Measurements from ENCODE around the gene MITF.
"Not testable (repeated sequence)": the region's sequence is repeated elsewhere in the genome, so short reads cannot be mapped to it uniquely, and the experiment has no call there.

The MITF gene

DNA sequence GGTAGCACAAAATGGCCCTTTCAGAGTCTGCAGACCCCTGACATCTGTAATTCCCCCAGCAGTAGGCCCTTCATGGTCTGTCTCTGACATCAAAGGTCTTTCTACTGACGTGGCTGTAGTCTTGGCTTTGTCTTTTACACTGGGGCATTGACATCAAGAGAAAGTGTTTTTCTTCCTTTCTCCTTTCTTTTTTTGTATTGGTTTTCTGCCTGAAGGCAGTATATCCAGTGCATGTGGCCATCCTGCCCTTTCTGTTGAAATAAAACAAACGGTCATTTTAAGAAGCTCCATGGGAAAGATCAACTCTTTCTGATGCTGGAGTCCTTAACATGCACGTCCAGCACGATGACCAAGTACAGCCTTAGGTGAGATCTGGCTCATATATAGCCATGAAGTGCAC, 153.4 kb downstream of the MITF start:
- FAIRE-seq (no peak), DNase-seq (ENCODE audit: extremely low spot score, insufficient read length, low read depth) (no peak)

DNA sequence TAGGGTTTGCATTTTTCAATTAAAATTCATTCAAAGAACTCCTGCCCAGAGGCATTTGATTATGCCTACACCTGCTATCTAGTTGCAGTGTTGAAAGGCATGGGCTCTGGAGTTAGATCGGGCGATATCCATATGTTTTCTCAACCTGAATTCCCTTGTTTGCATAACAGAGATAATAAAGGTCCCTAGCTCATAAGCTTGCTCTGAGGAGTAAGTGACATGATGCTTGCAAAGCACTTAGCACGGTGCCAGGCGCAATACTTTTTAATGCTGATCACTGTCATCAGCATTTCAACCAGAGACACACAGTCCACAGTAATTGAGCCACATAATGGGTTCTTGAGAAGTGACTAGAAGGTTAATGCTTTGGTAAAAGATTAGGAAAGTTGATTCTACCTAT, 154.0 kb downstream of the MITF start:
- DNase-seq (ENCODE audit: extremely low spot score, insufficient read length, low read depth) (no peak), FAIRE-seq (no peak)

DNA sequence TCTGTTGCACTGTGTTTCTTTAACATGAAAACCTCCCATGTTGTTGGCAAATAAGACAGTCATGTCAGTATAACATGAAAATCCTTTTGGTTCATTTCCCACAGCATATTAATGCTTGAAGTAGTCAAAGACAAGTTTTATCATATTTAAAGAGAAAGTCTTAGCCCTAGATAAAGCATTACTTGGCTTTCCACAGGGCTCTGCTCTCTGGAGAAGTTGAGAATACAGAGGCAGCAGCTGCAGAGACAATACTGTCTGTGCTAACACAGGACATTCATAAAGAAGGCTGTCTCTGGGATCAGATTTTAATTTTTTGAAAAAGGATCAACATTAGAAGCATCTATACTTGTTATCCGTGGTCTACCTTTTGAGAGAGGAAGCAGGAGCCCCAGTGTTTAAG, 156.8 kb downstream of the MITF start:
- no peak for DNase-seq (ENCODE audit: extremely low spot score, insufficient read length, low read depth)
- no peak for FAIRE-seq

DNA sequence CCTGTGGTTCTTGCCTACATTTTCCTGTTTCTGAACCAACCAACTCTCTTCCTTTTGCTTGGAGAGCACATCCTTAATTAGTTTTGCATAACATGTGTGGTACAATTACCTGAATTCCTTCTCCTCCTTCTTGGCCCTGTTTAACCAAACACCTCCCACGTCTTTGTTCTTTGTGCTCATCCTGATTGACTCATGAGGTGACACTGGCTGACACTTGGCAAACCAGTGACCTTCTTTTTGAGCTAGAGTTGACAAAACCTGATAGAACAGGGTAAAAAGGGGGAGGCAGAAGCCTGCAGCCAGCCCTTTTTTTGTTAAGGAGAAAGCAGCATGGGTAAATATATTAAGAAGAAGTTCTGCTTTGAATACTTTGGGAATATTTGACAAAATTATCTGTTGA, 161.1 kb downstream of the MITF start:
- FAIRE-seq: no peak
- no peak for DNase-seq (ENCODE audit: extremely low spot score, insufficient read length, low read depth)

DNA sequence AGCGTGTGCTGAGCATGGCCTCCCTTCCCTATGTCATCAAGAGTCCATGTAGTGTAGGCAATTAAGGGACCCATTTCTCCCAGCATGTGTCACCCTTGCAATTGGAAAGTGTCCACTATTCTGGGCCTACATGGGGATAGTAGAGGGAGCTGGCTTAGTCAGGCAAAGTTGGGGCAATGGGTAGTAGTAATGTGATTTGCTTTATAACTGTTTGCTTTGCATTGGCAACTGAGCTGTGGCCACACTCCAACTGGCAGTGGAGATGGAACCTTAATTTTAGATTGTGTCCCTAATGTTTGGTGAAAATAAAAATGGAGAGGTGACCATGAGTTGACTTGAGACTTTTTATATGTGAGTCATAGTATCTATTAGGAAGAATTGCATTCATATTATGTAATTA, 162.5 kb downstream of the MITF start:
- FAIRE-seq (no peak), DNase-seq (ENCODE audit: extremely low spot score, insufficient read length, low read depth) (no peak)

DNA sequence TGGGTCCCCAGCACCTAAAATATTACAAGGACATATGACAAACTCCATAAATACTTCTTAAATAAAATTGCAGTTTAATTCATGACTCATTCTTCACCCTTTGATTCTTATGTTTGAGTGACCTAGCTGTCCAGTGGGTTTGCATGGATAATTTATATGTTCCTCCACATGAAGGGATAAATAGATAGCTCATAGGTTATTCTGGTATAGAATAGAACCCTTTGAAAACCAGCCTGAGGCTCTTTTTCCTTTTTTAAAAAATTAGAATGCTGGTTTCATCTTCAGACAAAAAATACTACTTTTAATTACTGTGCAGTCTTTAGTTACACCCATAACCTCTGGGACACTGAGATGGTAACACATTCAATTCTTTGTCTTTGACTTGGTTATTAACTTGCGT, 163.1 kb downstream of the MITF start:
- FAIRE-seq (no peak), DNase-seq (ENCODE audit: extremely low spot score, insufficient read length, low read depth) (no peak)

DNA sequence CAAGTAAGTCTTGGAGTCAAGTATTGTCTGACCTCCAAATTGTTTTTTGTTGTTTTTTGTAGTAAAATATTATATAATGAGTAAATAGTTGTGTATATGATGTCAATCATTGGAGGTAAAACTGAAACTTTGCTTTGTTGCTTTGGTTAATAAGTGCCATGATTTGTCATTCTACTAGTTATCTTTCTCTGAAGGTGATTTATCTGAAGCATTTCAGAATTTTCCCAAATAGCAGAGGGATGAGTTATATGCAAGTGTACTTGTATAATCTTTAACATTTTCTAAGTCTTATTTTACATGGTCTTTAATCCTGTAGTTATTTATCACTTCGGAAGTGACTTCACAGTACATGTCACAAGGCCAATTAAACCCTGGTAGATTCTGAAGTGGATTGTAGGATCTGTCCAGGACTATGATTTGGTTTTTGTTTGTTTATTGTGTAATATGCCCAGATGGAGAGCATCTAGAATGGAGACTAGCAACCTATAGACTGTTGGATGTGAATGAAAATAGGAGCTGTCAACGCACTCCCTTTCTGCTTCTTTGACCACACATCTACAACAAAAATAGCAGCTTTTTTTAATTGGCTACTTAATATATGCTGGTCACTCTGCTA, 167.2 kb downstream of the MITF start:
- peak; percentile 5 for FAIRE-seq

DNA sequence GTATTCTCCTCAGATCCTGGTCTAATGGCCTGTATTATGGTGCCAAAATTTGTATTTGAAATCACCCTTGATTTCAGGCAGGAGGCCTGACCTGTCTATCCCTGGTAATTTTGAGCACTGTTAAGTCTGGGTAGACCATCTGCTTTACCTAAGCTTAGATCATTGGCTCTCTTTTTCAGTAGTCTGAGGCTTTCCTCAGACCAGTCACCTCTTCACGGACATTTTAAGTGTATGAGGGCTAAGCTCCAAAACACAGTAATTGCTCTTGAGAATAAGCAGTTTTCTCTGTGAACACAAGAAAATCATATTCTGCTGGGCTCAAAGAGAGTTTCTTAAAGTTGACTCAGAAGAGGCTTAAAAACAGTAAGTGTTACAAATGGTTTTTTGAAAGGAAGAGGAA, 168.3 kb downstream of the MITF start:
- no peak for FAIRE-seq
- no peak for DNase-seq (ENCODE audit: extremely low spot score, insufficient read length, low read depth)

More for the DNA sequence above, 167.2 kb downstream of the MITF start:
- no peak for DNase-seq (ENCODE audit: extremely low spot score, insufficient read length, low read depth)

DNA sequence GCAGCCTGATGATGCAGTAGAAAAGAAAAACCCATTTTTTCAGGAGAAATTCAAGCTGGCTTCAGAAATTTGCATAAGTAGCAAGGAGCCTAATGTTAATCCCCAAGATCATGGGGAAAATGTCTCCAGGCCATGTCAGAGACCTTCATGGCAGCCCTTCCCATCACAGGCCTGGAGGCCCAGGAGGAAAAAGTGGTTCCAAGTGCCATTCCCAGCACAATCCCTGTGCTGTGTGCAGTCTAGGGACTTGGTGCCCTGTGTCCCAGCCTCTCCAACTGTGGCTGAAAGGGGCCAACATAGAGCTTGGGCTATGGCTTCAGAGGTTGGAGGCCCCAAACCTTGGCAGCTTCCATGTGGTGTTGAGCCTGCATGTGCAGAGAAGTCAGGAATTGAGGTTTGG, 170.6 kb downstream of the MITF start:
- FAIRE-seq; DNase-seq (ENCODE audit: extremely low spot score, insufficient read length, low read depth): not testable (repeated sequence)

DNA sequence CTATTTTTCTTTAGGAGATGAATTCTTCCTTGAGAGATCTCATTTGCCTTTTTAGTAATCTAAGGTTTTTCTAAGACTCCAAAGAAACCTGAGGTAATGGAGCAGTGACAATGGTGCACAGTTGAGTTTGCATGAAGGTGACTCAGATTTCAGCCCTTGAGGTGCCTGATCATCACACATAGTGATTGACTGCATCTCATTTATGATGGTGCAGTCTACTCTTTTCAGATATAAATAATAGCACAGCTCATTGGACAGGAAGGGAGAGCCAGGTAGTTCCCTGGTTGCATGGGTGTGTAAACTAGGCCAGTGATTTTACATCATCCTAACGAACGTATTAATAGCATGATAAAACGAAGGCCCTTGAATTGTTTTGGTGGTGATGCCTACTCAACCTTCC, 174.2 kb downstream of the MITF start:
- FAIRE-seq (no peak), DNase-seq (ENCODE audit: extremely low spot score, insufficient read length, low read depth) (no peak)

DNA sequence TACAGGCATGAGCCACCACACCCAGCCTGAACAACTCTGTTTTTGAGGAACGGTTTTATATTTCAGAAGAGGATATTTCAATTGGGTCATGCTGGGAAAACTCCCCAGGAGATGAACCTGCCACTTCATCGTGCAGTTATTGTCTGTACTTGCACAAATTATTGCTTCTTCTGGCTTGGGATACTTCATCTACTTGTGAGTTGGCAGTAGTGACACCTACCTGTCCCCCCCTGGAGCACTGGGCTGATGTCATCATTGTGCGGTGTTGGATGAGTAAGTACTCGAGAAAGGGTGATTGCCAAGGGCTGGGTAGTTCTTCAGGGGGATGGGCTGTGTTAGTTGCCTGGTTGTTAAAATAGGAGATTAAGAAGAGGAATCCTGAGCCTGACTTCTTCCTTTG, 175.1 kb downstream of the MITF start:
- FAIRE-seq: no peak
- no peak for DNase-seq (ENCODE audit: extremely low spot score, insufficient read length, low read depth)

DNA sequence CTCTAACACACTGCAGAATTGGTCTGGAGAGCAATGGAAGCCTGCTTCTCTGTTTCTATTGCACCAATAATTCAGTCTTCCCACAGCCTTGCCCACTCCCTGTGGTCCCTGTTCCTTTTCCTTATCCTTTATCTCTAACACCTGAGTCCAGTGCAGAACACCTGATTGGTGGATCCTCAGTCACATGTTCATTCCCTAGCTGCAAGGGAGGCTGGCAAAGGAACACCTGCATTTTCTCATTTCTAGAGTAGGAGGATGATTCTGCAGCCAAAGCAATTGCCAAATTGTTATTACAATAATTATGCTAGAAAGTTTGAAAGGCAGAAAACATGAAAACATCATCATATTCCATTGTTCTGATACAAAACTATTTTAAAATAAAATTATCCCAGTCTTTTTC, 176.5 kb downstream of the MITF start:
- DNase-seq (ENCODE audit: extremely low spot score, insufficient read length, low read depth) (no peak), FAIRE-seq (no peak)

DNA sequence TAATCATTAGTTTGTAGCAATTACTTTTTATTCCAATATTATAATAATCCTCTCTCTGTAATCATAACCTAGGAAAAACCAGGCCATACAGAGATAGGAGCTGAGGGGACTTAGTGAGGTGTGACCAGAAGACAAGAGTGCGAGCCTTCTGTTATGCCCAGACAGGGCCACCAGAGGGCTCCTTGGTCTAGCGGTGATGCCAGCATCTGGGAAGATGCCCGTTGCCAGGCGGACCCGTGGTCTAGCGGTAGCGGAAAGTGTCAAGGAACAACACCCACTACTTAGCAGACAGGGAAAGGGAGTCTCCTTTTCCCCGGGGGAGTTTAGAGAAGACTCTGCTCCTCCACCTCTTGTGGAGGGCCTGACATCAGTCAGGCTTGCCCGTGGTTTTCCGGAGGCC, 180.7 kb downstream of the MITF start:
- DNase-seq (ENCODE audit: extremely low spot score, insufficient read length, low read depth); FAIRE-seq: not testable (repeated sequence)

DNA sequence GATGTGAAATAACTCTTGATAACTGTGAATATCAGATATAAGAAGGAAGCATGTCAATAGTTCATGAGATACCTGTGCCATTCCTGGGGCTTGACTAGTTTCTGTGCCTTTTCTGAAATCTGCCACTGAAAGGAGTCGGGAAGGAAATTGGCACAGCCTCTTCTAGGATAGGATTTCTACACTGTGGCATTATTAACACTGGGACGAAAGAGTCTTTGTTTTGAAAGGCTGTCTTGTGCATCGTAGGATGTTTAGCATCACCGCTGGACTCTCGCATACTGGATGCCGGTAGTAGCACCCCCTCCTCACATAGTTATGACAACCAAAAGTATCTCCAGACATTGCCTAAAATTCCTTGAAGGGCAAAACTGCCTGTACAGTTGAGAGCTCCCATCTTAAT, 182.4 kb downstream of the MITF start:
- FAIRE-seq: no peak
- no peak for DNase-seq (ENCODE audit: extremely low spot score, insufficient read length, low read depth)

DNA sequence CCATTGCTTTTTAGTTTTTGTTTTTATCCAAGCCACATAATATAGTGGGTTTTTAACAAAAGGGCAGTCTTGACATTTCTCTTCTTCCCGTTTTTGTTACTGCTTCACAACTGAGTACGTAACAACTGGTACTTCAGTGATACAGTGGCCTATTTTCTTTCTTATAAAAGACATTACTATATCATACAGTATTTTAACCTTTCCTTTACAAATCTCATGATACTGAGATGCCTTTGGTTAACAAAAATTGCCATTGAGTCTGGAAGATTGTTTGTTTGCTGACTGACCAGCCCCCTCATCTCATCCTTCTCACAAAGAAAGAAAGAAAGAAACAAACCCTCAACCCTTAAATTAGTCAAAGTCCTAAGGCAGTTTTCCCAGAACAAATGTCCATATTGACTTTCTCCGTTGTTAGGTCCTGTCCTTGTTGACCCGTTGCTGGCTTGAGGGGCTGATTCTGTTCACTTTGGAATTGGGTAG, 183.3 kb downstream of the MITF start:
- FAIRE-seq (no peak), DNase-seq (ENCODE audit: extremely low spot score, insufficient read length, low read depth) (no peak)

DNA sequence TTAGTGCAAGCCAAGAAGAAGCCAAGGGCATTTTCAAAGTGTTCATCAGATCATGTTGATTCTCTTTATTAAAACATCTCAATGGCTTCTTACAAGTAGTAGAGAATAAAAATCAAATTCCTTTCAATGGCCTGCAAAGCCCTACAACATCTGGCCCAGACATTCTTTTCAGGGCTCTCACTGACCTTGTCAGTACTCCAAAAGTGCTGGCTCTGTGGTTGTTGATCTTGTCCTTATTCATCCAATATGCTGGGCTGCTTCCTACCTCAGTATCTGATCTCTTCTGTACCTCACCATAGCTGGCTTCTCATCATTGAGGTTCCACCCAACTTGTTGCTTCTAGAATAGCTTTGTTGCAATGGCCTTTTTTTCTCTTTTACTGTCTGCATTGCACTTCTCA, 186.2 kb downstream of the MITF start:
- FAIRE-seq (no peak), DNase-seq (ENCODE audit: extremely low spot score, insufficient read length, low read depth) (no peak)

DNA sequence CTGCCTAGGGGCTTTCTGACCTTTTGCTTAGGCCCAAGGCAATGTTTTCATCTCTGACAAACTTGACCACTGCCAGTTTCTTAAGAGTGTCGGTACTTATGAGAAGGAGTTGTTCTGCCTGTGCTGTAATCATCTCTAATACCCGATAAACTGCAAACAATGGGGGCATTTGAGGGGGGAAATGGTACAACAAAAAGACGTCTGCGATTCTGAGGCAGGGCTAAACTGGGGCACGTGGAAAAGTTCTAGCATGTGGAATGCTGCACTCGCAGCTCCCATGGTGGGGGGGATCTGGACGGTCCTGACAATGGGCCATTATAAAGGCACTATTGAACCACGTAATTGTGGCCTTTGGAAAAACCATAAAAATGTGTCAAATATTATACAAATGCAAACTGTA, 187.1 kb downstream of the MITF start:
- FAIRE-seq (no peak), DNase-seq (ENCODE audit: extremely low spot score, insufficient read length, low read depth) (no peak)

DNA sequence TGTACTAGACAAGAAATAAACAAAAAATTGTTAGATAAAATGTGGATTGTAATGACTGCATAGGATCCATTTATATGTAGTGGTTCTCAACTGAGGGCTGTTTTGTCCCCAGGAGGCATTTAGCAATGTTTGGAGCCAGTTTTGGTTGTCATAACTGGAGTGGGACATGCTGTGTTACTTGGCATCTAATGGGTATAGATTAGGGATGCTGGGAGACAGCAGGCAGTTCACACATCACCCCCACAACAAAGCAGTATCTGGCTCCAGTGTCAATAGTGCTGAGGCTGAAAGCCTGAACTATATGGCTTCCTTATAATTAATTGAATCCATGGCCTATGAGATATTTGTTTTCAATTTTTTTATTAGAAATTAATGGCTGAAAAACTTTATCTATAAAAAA, 188.3 kb downstream of the MITF start:
- FAIRE-seq (no peak), DNase-seq (ENCODE audit: extremely low spot score, insufficient read length, low read depth) (no peak)

DNA sequence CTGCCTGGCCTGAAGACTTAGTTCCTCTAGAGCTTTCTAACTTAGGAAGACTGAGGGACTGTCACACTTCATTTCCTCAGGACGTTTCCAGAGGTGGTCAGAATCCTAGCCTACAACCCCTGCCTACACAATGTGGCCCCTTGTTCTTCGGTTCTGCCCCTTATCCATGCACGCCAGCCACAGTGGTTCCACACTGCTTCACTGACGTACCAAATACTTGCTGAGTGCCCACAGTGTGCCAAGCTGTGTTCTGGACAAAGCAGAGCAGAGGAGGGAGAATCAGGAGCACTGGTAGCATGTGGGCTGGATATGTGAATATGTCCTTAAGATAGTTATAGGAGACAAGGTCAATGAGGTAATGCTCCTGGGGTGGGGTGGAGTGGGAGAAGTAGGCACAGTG, 189.8 kb downstream of the MITF start:
- FAIRE-seq (no peak), DNase-seq (ENCODE audit: extremely low spot score, insufficient read length, low read depth) (no peak)

DNA sequence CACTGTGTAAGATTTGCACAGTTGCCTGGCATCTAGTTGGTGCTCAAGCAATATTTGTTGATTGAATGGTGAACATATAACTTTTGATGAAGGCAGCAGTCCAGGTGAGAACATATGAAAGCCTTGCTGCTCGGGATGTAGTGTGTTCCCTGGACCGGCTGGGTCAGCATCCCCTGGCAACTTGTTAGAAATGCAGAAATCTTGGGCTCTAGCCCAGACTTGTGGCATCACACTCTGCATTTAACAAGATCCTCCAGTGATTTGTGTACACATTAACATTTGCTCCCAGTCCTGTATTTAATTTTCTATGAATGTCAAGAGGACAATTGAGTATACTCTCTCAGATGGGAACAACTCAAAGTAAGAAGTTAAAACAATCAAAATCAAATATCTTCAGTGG, 191.3 kb downstream of the MITF start:
- FAIRE-seq: no peak
- no peak for DNase-seq (ENCODE audit: extremely low spot score, insufficient read length, low read depth)

DNA sequence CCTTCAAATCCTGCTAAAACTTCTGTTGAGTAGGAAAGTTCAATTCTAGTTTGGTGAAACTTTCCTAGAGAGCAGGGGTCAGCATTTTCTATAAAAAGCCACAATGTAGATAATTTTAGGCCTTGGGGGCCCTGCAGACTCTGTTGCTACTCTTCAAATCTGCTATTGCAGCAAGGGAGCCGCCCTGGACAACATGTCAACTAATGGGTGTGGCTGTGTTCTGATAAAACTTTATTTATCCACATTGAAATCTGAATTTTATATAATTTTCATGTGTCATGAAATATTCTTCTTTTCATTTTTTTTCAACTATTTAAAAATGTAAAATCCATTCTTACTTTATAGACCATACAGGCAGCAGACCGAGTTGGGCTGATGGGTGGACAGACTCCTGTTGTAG, 192.8 kb downstream of the MITF start:
- FAIRE-seq (no peak), DNase-seq (ENCODE audit: extremely low spot score, insufficient read length, low read depth) (no peak)

DNA sequence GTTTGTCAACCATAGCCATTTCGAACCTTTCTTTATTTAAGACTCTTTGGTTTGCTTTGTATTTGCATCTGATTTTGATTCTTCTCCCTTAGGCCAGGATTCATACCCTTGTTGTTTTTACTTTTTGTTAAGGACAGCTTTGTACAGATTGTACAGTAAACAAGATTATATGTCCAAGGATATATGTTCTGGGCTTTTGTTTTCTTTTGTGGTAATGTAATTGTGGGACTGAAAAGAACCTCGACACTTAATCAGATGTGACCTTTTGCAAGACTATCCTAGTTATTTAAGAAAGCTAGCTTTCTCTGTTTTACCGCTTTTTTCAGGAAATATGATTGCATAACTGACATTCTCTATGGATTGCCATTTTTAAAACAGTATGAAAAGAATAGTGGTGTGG, 193.2 kb downstream of the MITF start:
- DNase-seq (ENCODE audit: extremely low spot score, insufficient read length, low read depth) (no peak), FAIRE-seq (no peak)

DNA sequence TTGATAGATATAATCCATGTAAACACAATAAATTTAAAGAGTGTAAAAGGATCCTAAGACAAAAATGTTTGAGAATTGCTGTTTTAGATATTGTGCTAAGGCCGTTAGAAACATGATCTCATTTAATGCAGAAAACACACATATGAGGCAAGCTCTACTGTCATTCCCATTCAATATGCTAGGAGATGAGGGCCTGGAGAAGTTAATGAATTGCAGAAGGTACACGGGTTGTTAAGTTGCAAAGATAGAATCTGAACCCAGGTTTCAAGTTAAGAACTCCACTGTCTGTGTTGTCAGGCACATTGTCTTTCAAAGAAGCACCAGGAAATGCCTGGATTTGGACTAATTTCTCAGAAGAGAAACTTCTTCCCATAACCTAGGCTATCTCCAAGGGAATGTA, 195.1 kb downstream of the MITF start:
- no peak for FAIRE-seq
- DNase-seq (ENCODE audit: extremely low spot score, insufficient read length, low read depth): no peak

All from GM18507 (cell line).